OCI-LY1 (cell line): ENCODE results near the gene ACKR2.

Source experiments
- EZH2 ChIP-seq: fragments of 200-600 bp; sonication (generic), shearing (Covaris generic); IDR thresholded peaks from 2 replicates; pipeline ENCODE4 v1.8.0; 2017; ENCODE audit warnings: borderline replicate concordance, mixed run types, mild to moderate bottlenecking, antibody characterized with exemption, low read length, moderate library complexity, mixed read lengths
- TF ChIP-seq, protein P1 (sequence below): fragments of 200-600 bp; sonication (generic), shearing (Covaris generic); IDR thresholded peaks from 2 replicates; pipeline ENCODE4 v1.5.1; 2017; ENCODE audit warnings: mild to moderate bottlenecking, antibody characterized with exemption, low read length, moderate library complexity, mixed read lengths

DNA sequence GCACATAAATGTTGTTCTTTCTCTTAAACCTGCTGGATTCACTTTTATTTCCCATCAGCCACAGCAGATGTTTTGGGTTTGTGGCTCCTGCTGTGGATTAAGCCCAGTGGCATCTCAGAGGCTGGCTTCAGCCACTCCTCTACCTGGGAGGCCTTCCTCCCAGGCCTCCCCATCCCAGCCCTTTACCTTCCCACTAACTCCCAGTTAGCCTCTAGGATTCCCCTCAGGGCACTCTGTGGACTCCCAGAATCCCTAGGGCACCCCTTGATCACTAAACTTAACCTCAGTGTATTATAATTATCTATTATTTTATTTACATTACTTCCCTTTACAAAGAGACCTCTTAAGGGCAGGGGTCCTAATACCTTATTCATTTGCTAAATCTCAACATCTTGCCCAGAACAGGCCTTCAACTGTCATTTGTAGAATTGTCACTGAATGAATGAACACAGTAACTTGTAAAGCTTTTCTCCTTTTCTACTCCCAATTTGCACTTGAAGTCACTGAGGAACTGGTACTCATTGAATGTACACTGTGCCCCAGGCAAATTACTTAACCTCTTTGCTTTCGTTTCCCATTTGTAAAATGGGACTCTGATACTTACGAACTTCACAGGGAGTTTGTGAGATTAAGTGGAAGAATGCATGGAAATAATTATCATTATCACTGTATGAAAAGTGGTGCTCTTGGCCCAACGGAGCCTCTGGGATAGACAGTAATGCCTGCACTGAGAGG, 44.5 kb upstream of the ACKR2 start:
- TF ChIP-seq EZH2, result no peak
- TF ChIP-seq, protein P1, sequence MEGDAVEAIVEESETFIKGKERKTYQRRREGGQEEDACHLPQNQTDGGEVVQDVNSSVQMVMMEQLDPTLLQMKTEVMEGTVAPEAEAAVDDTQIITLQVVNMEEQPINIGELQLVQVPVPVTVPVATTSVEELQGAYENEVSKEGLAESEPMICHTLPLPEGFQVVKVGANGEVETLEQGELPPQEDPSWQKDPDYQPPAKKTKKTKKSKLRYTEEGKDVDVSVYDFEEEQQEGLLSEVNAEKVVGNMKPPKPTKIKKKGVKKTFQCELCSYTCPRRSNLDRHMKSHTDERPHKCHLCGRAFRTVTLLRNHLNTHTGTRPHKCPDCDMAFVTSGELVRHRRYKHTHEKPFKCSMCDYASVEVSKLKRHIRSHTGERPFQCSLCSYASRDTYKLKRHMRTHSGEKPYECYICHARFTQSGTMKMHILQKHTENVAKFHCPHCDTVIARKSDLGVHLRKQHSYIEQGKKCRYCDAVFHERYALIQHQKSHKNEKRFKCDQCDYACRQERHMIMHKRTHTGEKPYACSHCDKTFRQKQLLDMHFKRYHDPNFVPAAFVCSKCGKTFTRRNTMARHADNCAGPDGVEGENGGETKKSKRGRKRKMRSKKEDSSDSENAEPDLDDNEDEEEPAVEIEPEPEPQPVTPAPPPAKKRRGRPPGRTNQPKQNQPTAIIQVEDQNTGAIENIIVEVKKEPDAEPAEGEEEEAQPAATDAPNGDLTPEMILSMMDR, result no peak
